ENCODE data around the gene CHST8.

GRCh38 chr19:33622809-33623511, 1.2 kb downstream of the CHST8 start:
- TF ChIP-seq, protein P1, sequence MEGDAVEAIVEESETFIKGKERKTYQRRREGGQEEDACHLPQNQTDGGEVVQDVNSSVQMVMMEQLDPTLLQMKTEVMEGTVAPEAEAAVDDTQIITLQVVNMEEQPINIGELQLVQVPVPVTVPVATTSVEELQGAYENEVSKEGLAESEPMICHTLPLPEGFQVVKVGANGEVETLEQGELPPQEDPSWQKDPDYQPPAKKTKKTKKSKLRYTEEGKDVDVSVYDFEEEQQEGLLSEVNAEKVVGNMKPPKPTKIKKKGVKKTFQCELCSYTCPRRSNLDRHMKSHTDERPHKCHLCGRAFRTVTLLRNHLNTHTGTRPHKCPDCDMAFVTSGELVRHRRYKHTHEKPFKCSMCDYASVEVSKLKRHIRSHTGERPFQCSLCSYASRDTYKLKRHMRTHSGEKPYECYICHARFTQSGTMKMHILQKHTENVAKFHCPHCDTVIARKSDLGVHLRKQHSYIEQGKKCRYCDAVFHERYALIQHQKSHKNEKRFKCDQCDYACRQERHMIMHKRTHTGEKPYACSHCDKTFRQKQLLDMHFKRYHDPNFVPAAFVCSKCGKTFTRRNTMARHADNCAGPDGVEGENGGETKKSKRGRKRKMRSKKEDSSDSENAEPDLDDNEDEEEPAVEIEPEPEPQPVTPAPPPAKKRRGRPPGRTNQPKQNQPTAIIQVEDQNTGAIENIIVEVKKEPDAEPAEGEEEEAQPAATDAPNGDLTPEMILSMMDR (IDR thresholded peaks at IDR 0.05; ENCODE audit: insufficient read depth, low read depth, low read length) = no peak
- TF ChIP-seq EZH2 (IDR thresholded peaks at IDR 0.05; ENCODE audit: insufficient read depth, low read length) = peak; percentile 89
